Measurements from ENCODE around the gene ATF3.

Gene ATF3

GRCh38 chr1:212605441-212606394 lies 2.8 kb upstream of the ATF3 start:
- no peak for DNase-seq (ENCODE audit: low spot score)
- TF ChIP-seq CTCF (IDR thresholded peaks at IDR 0.05; ENCODE audit: extremely low read depth, missing control alignments), result no peak

- TF ChIP-seq CTCF (IDR thresholded peaks at IDR 0.05; ENCODE audit: extremely low read depth, missing control alignments), result no peak
- DNase-seq (ENCODE audit: low spot score), result peak; percentile 41
Measured at GRCh38 chr1:212606395-212607205, 2.0 kb upstream of the ATF3 start.

GRCh38 chr1:212607206-212607912 lies 1.2 kb upstream of the ATF3 start:
- DNase-seq (ENCODE audit: low spot score), result peak; percentile 51
- TF ChIP-seq CTCF (IDR thresholded peaks at IDR 0.05; ENCODE audit: extremely low read depth, missing control alignments), result no peak

GRCh38 chr1:212607913-212608391 lies 609 bp upstream of the ATF3 start:
- TF ChIP-seq CTCF (IDR thresholded peaks at IDR 0.05; ENCODE audit: extremely low read depth, missing control alignments), result no peak
- DNase-seq (ENCODE audit: low spot score), result peak; percentile 47

DNA sequence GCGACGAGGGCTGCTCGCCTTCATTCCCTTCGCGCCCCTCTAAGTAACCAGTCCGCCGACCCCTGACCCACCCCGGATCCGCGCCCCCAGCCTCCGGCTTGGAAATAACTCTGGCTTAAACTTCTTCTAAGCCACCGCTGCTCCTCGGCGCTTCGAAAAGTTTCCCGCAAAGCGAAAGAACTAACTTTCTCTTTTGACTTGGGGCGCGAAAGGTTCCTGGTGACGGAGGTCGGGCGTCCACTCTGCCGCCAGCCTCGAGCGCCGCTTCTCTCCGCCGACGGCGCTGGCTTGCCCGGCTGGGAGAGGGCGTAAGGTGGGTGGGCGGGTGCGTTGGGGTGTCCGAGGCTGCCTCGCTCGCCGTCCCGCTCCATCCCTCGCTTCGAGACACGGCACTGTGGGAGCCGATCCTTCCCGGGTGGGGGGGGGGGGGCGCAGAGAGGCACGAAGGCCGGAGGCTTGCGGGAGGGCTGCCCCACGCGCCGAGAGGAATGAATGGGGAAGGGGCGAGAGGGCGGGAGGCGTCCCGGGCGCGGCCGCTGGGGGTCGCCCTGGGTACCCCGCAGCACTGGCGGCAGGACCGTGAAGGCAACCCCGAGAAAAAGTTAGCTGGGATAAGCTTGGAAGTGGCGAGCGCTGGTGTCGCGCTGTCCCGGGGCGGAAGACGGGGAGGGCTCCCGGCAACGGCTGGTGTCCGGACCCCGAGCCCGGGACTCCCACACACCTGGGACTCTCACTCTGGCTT lies 569 bp downstream of the ATF3 start:
- DNase-seq (ENCODE audit: low spot score), result peak; percentile 75
- peak; percentile 58 for TF ChIP-seq CTCF (IDR thresholded peaks at IDR 0.05; ENCODE audit: extremely low read depth, missing control alignments)

GRCh38 chr1:212609701-212610574 lies 1.4 kb downstream of the ATF3 start:
- TF ChIP-seq CTCF (IDR thresholded peaks at IDR 0.05; ENCODE audit: extremely low read depth, missing control alignments), result no peak
- DNase-seq (ENCODE audit: low spot score), result no peak

Data from GM20000 (cell line).